Keratinocyte (primary cell): Measurements from ENCODE around the gene CTPS2. TPM values are rescaled to one million over a fixed set of nuclear protein-coding genes. Genes with fewer than 3 reads are reported as not detected.

Experiments
- DNase-seq: peaks from one replicate; pipeline ENCODE4 v3.0.0-alpha.2; 2011; ENCODE audit warnings: low read depth, missing footprints, low spot score
- FAIRE-seq: peaks from 2 replicates; lab custom pipeline; 2011; peaks lifted over from hg19 to GRCh38; lab: Jason Lieb, UNC
- H2AFZ ChIP-seq: 2 replicates; pipeline ENCODE4 v1.6.0; 2012; ENCODE audit warnings: low read length, control low read depth, inconsistent platforms; ENCODE audit not compliant: control insufficient read depth
- H3K27ac ChIP-seq: 2 replicates; pipeline ENCODE4 v1.5.1; 2011; ENCODE audit warnings: low read length; ENCODE audit not compliant: control insufficient read depth, insufficient read depth
- H3K27me3 ChIP-seq: 3 replicates; pipeline ENCODE4 v1.6.0; 2011; ENCODE audit warnings: low read length; ENCODE audit not compliant: control insufficient read depth, insufficient read depth; ENCODE audit errors: extremely low read depth
- H3K36me3 ChIP-seq, 2 experiments: 2 replicates in 1 of 2; 3 replicates in 1 of 2; pipeline ENCODE4 v1.5.1; 2011; ENCODE audit warnings: low read length in 2 of 2, mild to moderate bottlenecking in 1 of 2; ENCODE audit not compliant: control insufficient read depth in 2 of 2, insufficient read depth in 2 of 2; ENCODE audit errors: extremely low read depth in 1 of 2
- H3K4me1 ChIP-seq: 3 replicates; pipeline ENCODE4 v1.5.1; 2011; ENCODE audit warnings: low read length; ENCODE audit not compliant: control insufficient read depth, insufficient read depth; ENCODE audit errors: extremely low read depth
- H3K4me2 ChIP-seq: 3 replicates; pipeline ENCODE4 v1.6.0; 2011; ENCODE audit warnings: low read depth, low read length; ENCODE audit not compliant: control insufficient read depth, insufficient read depth; ENCODE audit errors: extremely low read depth
- H3K4me3 ChIP-seq, 3 experiments: fragments of 200-600 bp in 1 of 3; sonication (generic) in 1 of 3; 2 replicates in 2 of 3; 3 replicates in 1 of 3; pipeline ENCODE4 v1.5.1; 2011 to 2016; ENCODE audit warnings: low read length in 3 of 3, mild to moderate bottlenecking in 3 of 3, control low read depth in 2 of 3, inconsistent platforms in 1 of 3, low read depth in 1 of 3, mixed read lengths in 1 of 3, mixed run types in 1 of 3, moderate library complexity in 1 of 3; ENCODE audit not compliant: control insufficient read depth in 2 of 3, insufficient read depth in 2 of 3; ENCODE audit errors: extremely low read depth in 1 of 3
- H3K79me2 ChIP-seq: 2 replicates; pipeline ENCODE4 v1.6.0; 2012; ENCODE audit warnings: low read length; ENCODE audit not compliant: control insufficient read depth, insufficient read depth
- H3K9ac ChIP-seq: 3 replicates; pipeline ENCODE4 v1.6.0; 2011; ENCODE audit warnings: low read length; ENCODE audit not compliant: control insufficient read depth, insufficient read depth; ENCODE audit errors: extremely low read depth
- H3K9me1 ChIP-seq: 3 replicates; pipeline ENCODE4 v1.6.0; 2011; ENCODE audit warnings: low read length; ENCODE audit not compliant: control insufficient read depth, insufficient read depth; ENCODE audit errors: extremely low read depth
- H3K9me3 ChIP-seq: 2 replicates; pipeline ENCODE4 v1.5.1; 2012; ENCODE audit warnings: low read depth, low read length; ENCODE audit not compliant: control insufficient read depth
- H4K20me1 ChIP-seq: 3 replicates; pipeline ENCODE4 v1.6.0; 2011; ENCODE audit warnings: low read length; ENCODE audit not compliant: control insufficient read depth, insufficient read depth; ENCODE audit errors: extremely low read depth
- EZH2 ChIP-seq: IDR thresholded peaks from one replicate; pipeline ENCODE4 v1.6.1; 2012; ENCODE audit warnings: inconsistent platforms, mild to moderate bottlenecking, low read length, moderate library complexity
- dilution Hi-C: fragments of 300-500 bp; cut with MboI; formaldehyde crosslinking; loops from one replicate; pipeline ENCODE4 v1.7.0; 2020; ENCODE audit warnings: low sequenced_read_pairs; ENCODE audit not compliant: extremely low pct_ligation_motif_present
- polyA plus RNA-seq, 5 experiments: library from polyadenylated mRNA; depleted of rRNA in 3 of 5; stranded (reverse) in 3 of 5; stranded (forward) in 1 of 5; unstranded in 1 of 5; fragments of >200 nt; gene quantifications; 1 replicate in 1 of 5; 2 replicates in 3 of 5; 3 replicates in 1 of 5; pipeline versions ENCODE4 v1.2.1 to v1.2.3, GENCODE V29; 2011 to 2012; ENCODE audit warnings: missing spikeins in 2 of 5, low read depth in 1 of 5, low replicate concordance in 1 of 5
- TF ChIP-seq, protein P1 (sequence below), 3 experiments: IDR thresholded peaks in 1 of 3; conservative IDR thresholded peaks in 1 of 3; optimal IDR thresholded peaks in 1 of 3; 2 replicates in 2 of 3; 3 replicates in 1 of 3; pipeline versions ENCODE3 to v1.5.1; 2011; ENCODE audit warnings: low read length in 3 of 3, mild to moderate bottlenecking in 3 of 3, moderate library complexity in 2 of 3, control low read depth in 1 of 3, inconsistent platforms in 1 of 3; ENCODE audit not compliant: insufficient read depth in 2 of 3; ENCODE audit errors: extremely low read depth in 1 of 3

Gene CTPS2
- polyA plus RNA-seq, 1 donor (not counting 4 experiments of a cell fraction or from before 2014, with no cell fraction given): 12.3 TPM

DNA sequence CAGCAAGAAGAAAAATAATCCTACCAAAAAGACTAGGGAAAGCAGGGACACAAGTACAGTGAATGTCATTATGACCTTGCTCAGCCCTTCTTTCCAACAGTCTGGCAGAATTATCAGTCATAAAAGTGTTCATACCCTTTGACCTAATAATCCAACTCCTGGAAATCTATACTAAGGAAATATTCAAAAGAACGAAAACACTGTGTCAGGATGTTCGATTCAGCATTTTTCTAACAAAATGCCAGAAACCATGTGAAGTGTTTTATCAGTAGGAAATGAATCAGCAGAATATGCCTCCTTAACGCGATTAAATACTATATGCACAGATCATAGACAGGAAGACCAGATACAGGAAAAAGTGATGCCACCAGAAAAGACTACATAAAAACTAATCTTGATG, 78.7 kb downstream of the CTPS2 start:
- no peak overlapping the region for H2AFZ ChIP-seq
- no peaks in the 10 kb centered on the region for H3K9me3 ChIP-seq
- no peak overlapping the region for H3K27ac ChIP-seq
- H3K4me2 ChIP-seq: no peak overlapping the region
- H3K79me2 ChIP-seq: no peaks in the 10 kb centered on the region
- TF ChIP-seq, protein P1, sequence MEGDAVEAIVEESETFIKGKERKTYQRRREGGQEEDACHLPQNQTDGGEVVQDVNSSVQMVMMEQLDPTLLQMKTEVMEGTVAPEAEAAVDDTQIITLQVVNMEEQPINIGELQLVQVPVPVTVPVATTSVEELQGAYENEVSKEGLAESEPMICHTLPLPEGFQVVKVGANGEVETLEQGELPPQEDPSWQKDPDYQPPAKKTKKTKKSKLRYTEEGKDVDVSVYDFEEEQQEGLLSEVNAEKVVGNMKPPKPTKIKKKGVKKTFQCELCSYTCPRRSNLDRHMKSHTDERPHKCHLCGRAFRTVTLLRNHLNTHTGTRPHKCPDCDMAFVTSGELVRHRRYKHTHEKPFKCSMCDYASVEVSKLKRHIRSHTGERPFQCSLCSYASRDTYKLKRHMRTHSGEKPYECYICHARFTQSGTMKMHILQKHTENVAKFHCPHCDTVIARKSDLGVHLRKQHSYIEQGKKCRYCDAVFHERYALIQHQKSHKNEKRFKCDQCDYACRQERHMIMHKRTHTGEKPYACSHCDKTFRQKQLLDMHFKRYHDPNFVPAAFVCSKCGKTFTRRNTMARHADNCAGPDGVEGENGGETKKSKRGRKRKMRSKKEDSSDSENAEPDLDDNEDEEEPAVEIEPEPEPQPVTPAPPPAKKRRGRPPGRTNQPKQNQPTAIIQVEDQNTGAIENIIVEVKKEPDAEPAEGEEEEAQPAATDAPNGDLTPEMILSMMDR (optimal IDR thresholded peaks at IDR 0.05 in 1 of 3, IDR thresholded peaks at IDR 0.05 in 1 of 3, conservative IDR thresholded peaks at IDR 0.05 in 1 of 3; ENCODE audit: extremely low read depth in 1 of 3, insufficient read depth in 2 of 3, low read length in 3 of 3): no peak
- TF ChIP-seq EZH2: no peak
- H3K4me1 ChIP-seq: peaks cover under 1% of the 10 kb centered on the region
- no peak overlapping the region for H3K9ac ChIP-seq
- DNase-seq: no peak
- dilution Hi-C loops: no loop called here
- H3K4me3 ChIP-seq: no peak overlapping the region
- no peaks in the 10 kb centered on the region for H3K9me1 ChIP-seq
- FAIRE-seq: no peak
- H3K36me3 ChIP-seq: peaks cover under 1 to 2% of the 10 kb centered on the region in 2 experiments
- H3K27me3 ChIP-seq: no peaks in the 10 kb centered on the region
- no peaks in the 10 kb centered on the region for H4K20me1 ChIP-seq

DNA sequence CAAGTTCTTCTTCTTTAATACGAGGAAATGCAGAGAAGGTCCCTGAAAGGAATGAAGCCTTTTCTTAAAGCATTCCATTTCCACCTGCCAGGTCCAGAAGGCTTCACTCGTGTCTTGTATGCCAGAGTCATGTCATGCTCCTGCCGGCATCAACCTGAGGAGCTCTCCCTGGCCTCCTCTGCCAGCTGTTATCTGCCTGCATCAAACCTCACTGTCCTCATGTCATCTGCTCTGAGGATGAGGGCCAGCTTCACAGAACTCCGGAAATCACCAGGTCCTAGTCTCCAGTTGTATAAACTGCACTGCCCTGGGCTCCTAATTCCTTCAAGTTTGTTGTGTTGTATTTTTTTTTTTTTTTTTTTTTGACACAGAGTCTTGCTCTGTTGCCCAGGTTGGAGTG, 82.6 kb downstream of the CTPS2 start:
- Histone ChIP-seq H3K4me3 (no peak overlapping the region), H4K20me1 (no peaks in the 10 kb centered on the region), H2AFZ (no peak overlapping the region), H3K9me3 (no peaks in the 10 kb centered on the region), H3K36me3 (no peaks in the 10 kb centered on the region), H3K9ac (no peak overlapping the region), H3K27me3 (no peaks in the 10 kb centered on the region), H3K4me1 (peaks cover 3% of the 10 kb centered on the region), H3K4me2 (no peak overlapping the region), H3K79me2 (no peaks in the 10 kb centered on the region), H3K9me1 (no peaks in the 10 kb centered on the region), H3K27ac (no peak overlapping the region)
- DNase-seq (no peak), FAIRE-seq (no peak)
- TF ChIP-seq, protein P1 (optimal IDR thresholded peaks at IDR 0.05 in 1 of 3, IDR thresholded peaks at IDR 0.05 in 1 of 3, conservative IDR thresholded peaks at IDR 0.05 in 1 of 3; ENCODE audit: extremely low read depth in 1 of 3, insufficient read depth in 2 of 3, low read length in 3 of 3): no peak
- TF ChIP-seq EZH2: no peak
- dilution Hi-C loops: no loop called here
